Keratinocyte (primary cell): Measurements from ENCODE around the gene IREB2. TPM values are rescaled to one million over a fixed set of nuclear protein-coding genes. Genes with fewer than 3 reads are reported as not detected.

Experiments
- DNase-seq: peaks from one replicate; pipeline ENCODE4 v3.0.0-alpha.2; 2011; ENCODE audit warnings: low read depth, missing footprints, low spot score
- FAIRE-seq: peaks from 2 replicates; lab custom pipeline; 2011; peaks lifted over from hg19 to GRCh38; lab: Jason Lieb, UNC
- H2AFZ ChIP-seq: 2 replicates; pipeline ENCODE4 v1.6.0; 2012; ENCODE audit warnings: low read length, control low read depth, inconsistent platforms; ENCODE audit not compliant: control insufficient read depth
- H3K27ac ChIP-seq: 2 replicates; pipeline ENCODE4 v1.5.1; 2011; ENCODE audit warnings: low read length; ENCODE audit not compliant: control insufficient read depth, insufficient read depth
- H3K27me3 ChIP-seq: 3 replicates; pipeline ENCODE4 v1.6.0; 2011; ENCODE audit warnings: low read length; ENCODE audit not compliant: control insufficient read depth, insufficient read depth; ENCODE audit errors: extremely low read depth
- H3K36me3 ChIP-seq, 2 experiments: 2 replicates in 1 of 2; 3 replicates in 1 of 2; pipeline ENCODE4 v1.5.1; 2011; ENCODE audit warnings: low read length in 2 of 2, mild to moderate bottlenecking in 1 of 2; ENCODE audit not compliant: control insufficient read depth in 2 of 2, insufficient read depth in 2 of 2; ENCODE audit errors: extremely low read depth in 1 of 2
- H3K4me1 ChIP-seq: 3 replicates; pipeline ENCODE4 v1.5.1; 2011; ENCODE audit warnings: low read length; ENCODE audit not compliant: control insufficient read depth, insufficient read depth; ENCODE audit errors: extremely low read depth
- H3K4me2 ChIP-seq: 3 replicates; pipeline ENCODE4 v1.6.0; 2011; ENCODE audit warnings: low read depth, low read length; ENCODE audit not compliant: control insufficient read depth, insufficient read depth; ENCODE audit errors: extremely low read depth
- H3K4me3 ChIP-seq, 3 experiments: fragments of 200-600 bp in 1 of 3; sonication (generic) in 1 of 3; 2 replicates in 2 of 3; 3 replicates in 1 of 3; pipeline ENCODE4 v1.5.1; 2011 to 2016; ENCODE audit warnings: low read length in 3 of 3, mild to moderate bottlenecking in 3 of 3, control low read depth in 2 of 3, inconsistent platforms in 1 of 3, low read depth in 1 of 3, mixed read lengths in 1 of 3, mixed run types in 1 of 3, moderate library complexity in 1 of 3; ENCODE audit not compliant: control insufficient read depth in 2 of 3, insufficient read depth in 2 of 3; ENCODE audit errors: extremely low read depth in 1 of 3
- H3K79me2 ChIP-seq: 2 replicates; pipeline ENCODE4 v1.6.0; 2012; ENCODE audit warnings: low read length; ENCODE audit not compliant: control insufficient read depth, insufficient read depth
- H3K9ac ChIP-seq: 3 replicates; pipeline ENCODE4 v1.6.0; 2011; ENCODE audit warnings: low read length; ENCODE audit not compliant: control insufficient read depth, insufficient read depth; ENCODE audit errors: extremely low read depth
- H3K9me1 ChIP-seq: 3 replicates; pipeline ENCODE4 v1.6.0; 2011; ENCODE audit warnings: low read length; ENCODE audit not compliant: control insufficient read depth, insufficient read depth; ENCODE audit errors: extremely low read depth
- H3K9me3 ChIP-seq: 2 replicates; pipeline ENCODE4 v1.5.1; 2012; ENCODE audit warnings: low read depth, low read length; ENCODE audit not compliant: control insufficient read depth
- H4K20me1 ChIP-seq: 3 replicates; pipeline ENCODE4 v1.6.0; 2011; ENCODE audit warnings: low read length; ENCODE audit not compliant: control insufficient read depth, insufficient read depth; ENCODE audit errors: extremely low read depth
- CTCF ChIP-seq, 3 experiments: IDR thresholded peaks in 1 of 3; conservative IDR thresholded peaks in 1 of 3; optimal IDR thresholded peaks in 1 of 3; 2 replicates in 2 of 3; 3 replicates in 1 of 3; pipeline versions ENCODE3 to v1.5.1; 2011; ENCODE audit warnings: low read length in 3 of 3, mild to moderate bottlenecking in 3 of 3, moderate library complexity in 2 of 3, control low read depth in 1 of 3, inconsistent platforms in 1 of 3; ENCODE audit not compliant: insufficient read depth in 2 of 3; ENCODE audit errors: extremely low read depth in 1 of 3
- EZH2 ChIP-seq: IDR thresholded peaks from one replicate; pipeline ENCODE4 v1.6.1; 2012; ENCODE audit warnings: inconsistent platforms, mild to moderate bottlenecking, low read length, moderate library complexity
- dilution Hi-C: fragments of 300-500 bp; cut with MboI; formaldehyde crosslinking; loops from one replicate; pipeline ENCODE4 v1.7.0; 2020; ENCODE audit warnings: low sequenced_read_pairs; ENCODE audit not compliant: extremely low pct_ligation_motif_present
- polyA plus RNA-seq, 5 experiments: library from polyadenylated mRNA; depleted of rRNA in 3 of 5; stranded (reverse) in 3 of 5; stranded (forward) in 1 of 5; unstranded in 1 of 5; fragments of >200 nt; gene quantifications; 1 replicate in 1 of 5; 2 replicates in 3 of 5; 3 replicates in 1 of 5; pipeline versions ENCODE4 v1.2.1 to v1.2.3, GENCODE V29; 2011 to 2012; ENCODE audit warnings: missing spikeins in 2 of 5, low read depth in 1 of 5, low replicate concordance in 1 of 5

IREB2 gene
- polyA plus RNA-seq, 1 donor (not counting 4 experiments of a cell fraction or from before 2014, with no cell fraction given): 20.5 TPM

- no peak overlapping the region for H3K4me2 ChIP-seq
- no peaks in the 10 kb centered on the region for H4K20me1 ChIP-seq
- DNase-seq (no peak), FAIRE-seq (no peak)
- no peaks in the 10 kb centered on the region for H3K4me1 ChIP-seq
- H3K9ac ChIP-seq: no peak overlapping the region
- no peak overlapping the region for H3K27ac ChIP-seq
- dilution Hi-C loops: no loop called here
- H3K9me1 ChIP-seq: no peaks in the 10 kb centered on the region
- no peaks in the 10 kb centered on the region for H3K9me3 ChIP-seq
- no peaks in the 10 kb centered on the region for H3K79me2 ChIP-seq
- TF ChIP-seq CTCF (optimal IDR thresholded peaks at IDR 0.05 in 1 of 3, IDR thresholded peaks at IDR 0.05 in 1 of 3, conservative IDR thresholded peaks at IDR 0.05 in 1 of 3; ENCODE audit: extremely low read depth in 1 of 3, insufficient read depth in 2 of 3, low read length in 3 of 3): no peak
- no peak for TF ChIP-seq EZH2
- H3K4me3 ChIP-seq: no peak overlapping the region
- peaks cover 29% of the 10 kb centered on the region for H3K27me3 ChIP-seq
- no peak overlapping the region for H2AFZ ChIP-seq
- no peaks in the 10 kb centered on the region for H3K36me3 ChIP-seq
Observed at GRCh38 chr15:78390242-78390641, 47.8 kb upstream of the IREB2 start.

- Histone ChIP-seq H2AFZ (no peak overlapping the region), H4K20me1 (no peaks in the 10 kb centered on the region), H3K79me2 (no peaks in the 10 kb centered on the region), H3K4me2 (no peak overlapping the region), H3K27me3 (peaks cover 27% of the 10 kb centered on the region), H3K4me1 (no peaks in the 10 kb centered on the region), H3K9ac (no peak overlapping the region), H3K9me3 (no peaks in the 10 kb centered on the region), H3K36me3 (no peaks in the 10 kb centered on the region), H3K9me1 (no peaks in the 10 kb centered on the region), H3K27ac (no peak overlapping the region), H3K4me3 (no peak overlapping the region)
- TF ChIP-seq EZH2 (no peak), CTCF (optimal IDR thresholded peaks at IDR 0.05 in 1 of 3, IDR thresholded peaks at IDR 0.05 in 1 of 3, conservative IDR thresholded peaks at IDR 0.05 in 1 of 3; ENCODE audit: extremely low read depth in 1 of 3, insufficient read depth in 2 of 3, low read length in 3 of 3) (no peak)
- DNase-seq (no peak), FAIRE-seq (no peak)
- dilution Hi-C loops: no loop called here
Observed at GRCh38 chr15:78390826-78391225, 47.2 kb upstream of the IREB2 start.
